Right hindlimb (tissue), 1 donor: ENCODE data around the gene SLC2A6.

ENCODE experiments used
- DNase-seq: peaks from one replicate; pipeline ENCODE4 v3.0.0-alpha.2; 2018

The SLC2A6 gene, protein sequence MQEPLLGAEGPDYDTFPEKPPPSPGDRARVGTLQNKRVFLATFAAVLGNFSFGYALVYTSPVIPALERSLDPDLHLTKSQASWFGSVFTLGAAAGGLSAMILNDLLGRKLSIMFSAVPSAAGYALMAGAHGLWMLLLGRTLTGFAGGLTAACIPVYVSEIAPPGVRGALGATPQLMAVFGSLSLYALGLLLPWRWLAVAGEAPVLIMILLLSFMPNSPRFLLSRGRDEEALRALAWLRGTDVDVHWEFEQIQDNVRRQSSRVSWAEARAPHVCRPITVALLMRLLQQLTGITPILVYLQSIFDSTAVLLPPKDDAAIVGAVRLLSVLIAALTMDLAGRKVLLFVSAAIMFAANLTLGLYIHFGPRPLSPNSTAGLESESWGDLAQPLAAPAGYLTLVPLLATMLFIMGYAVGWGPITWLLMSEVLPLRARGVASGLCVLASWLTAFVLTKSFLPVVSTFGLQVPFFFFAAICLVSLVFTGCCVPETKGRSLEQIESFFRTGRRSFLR

DNA sequence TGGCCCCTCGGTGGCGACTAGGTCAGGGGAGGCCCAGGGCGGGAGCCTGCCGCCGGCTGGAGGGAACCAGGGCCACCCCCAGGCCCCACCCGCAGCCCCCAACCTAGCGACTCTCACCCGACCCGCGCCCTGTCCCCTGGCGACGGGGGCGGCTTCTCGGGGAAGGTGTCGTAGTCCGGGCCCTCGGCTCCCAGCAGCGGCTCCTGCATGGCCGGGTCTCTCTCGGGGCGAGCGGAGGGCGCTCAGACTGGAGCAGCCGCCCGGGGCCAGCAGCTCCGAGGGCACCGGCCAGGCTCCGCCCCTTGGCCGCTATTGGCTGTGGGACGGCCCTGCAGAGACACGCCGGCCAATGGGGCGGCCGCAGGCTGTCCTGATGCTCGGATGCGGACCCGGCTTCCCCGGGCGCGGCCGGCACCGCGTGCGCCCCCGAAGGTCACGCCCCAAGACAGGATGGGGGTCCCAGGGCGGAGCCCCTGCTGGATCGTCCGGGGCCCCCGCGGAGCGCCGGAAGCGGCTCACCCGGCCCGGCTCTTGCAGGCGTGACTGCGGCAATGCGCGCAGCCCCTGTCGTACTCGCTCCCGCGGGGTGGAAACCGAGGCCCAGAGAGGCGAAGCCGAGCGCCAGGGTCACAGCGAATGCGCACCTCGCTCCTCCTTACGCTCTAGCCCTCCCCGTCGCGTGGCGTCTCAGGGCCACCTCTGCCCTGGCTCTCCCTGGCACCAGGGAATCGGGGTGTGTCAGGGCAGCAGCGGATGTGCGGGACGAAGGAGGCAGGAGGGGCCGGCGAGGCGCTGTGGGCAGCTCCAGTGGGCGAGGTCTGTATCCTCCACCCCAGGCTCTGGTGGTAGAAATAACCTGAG lies at the start of gene SLC2A6:
TSS of gene SLC2A6 (minus strand) at position 249 of the 861 bp plus-strand sequence. CDS start at position 209, 40 bp downstream.
- peak; percentile 86 for DNase-seq

DNA sequence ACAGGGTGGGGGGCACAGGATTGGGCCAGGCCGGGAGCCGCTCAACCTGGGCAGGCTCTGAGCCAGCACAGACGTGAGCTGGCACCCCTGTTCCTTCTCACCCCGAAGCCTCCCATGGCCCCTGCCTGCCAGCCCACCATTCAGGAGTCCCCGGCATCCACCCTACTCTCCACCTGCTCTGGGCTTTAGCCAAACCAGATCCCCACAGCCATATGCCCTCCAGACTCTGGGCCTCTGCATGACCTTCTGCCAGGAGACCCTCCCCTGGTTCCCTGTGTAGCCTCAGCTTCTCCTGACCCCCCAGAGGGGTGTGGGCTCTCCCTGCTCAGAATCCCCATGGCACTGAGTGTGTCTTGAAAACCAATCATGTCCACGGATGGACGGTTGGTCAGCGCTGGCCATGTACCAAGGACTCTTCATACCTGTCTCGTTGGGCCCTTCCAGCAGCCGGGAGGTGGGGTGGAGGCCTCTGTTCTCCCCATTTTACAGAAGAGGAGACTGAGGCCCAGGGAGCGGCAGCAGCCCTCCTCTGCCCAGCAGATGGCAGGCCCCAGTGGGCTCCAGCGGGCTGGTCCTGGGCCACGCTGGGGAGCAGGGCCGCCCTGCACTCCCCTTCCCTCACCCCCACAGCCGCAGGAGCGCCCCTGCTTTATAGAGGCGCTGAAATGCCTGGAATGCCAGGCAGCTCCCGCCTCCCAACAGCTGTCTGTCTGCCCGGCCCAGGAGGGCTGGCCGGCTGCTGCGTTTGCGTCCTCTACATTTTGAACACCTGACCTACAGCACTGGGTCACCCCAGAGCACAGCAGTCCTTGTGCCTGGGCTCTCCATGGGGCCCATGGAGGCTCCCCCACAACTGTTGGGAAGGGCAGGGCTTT lies 49.3 kb upstream of the SLC2A6 start:
- peak; percentile 60 for DNase-seq

DNA sequence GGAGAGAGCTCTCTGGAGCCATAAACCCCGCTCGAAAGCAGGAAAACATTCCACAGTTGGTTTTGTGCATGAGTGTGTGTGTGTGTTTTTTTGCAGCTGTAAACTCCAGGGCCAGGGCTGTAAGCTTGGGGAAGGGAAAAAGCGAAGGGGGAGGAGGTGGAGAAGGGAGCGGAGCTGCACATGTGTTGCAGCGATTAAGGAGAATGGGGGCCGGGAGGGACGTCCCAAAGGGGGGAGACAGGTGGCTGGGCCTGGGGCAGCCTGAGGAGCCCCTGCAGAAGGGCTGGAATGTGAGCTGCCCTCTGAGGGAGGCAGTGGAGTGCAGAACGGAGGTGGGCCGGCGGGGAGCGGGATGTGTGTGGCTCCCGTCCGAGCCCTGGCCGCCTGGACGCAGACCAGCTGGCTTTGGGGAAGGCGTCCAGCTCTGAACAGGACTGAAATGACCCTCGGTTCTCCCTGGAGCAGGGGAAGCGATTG lies 48.6 kb upstream of the SLC2A6 start:
- DNase-seq: peak; percentile 89

DNA sequence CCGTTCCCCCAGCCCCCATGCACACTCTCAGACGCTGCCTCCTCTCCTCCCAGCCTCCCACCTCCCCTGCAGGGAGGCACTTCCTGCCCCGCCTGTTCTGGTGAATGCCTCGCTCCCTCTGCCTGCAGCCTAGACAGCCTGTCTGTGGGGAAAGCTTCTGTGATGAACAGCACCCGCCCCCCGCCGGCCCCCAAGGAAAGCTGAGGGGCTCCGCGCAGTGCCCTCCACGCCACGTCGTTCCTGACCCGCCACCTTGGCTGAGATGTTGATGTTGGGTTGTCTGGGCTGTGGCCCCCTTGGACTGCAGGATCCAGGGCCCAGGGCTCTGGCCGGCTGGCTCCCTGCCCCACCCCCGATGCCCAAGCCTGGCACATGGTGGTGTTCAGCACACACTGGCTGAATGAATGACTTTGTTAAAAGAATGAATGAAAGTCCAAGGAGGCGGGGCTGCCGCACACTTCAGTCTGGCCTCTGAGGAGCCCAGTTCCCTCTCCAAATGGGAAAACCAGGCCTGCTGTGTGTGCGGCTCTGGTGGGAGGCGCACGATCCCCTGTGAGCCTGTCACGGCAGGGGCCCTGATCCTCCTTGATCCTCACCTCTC lies 47.9 kb upstream of the SLC2A6 start:
- DNase-seq: no peak

DNA sequence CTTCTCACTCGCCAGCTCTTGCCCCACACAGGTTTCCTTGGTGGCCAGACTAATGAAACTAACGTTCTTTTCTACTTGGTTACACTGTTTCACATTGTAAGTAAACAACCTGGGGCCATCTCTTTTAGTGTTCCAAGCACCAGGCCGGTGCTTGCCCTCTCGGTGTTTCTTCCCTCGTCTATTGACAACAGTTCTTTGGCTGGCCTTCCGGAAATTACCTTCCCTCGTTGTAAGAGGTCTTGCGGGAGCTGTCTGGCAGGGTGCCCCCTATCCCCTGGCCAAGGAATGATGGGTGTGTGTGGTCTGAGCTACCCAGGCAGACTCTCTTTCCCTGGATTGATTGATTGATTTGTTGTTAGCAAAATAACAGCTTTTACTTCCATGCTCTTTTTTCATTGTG lies 46.8 kb upstream of the SLC2A6 start:
- no peak for DNase-seq

DNA sequence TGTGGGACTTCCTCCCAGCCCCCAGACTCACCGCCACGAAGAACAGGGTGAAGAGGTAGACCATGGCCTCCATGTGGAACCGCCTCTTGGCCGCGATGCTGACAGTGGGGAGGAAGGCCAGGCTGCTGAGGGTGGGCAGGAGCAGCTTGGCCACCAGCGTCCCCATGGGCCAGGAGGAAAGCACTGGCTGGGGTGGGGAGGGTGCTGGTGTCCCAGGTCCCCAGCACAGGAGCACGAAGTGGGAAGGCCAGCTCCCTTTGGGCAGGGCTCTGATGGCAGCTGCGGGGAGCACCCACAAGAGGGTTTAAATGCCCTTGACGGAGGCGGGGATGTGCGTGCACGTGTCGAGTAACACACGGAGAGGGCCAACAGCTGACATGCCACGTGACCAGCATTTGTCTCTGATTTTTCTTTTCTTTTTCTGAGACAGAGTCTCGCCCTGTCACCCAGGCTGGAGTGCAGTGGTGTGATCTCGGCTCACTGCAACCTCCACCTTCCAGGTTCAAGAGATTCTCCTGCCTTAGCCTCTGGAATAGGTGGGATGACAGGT lies 45.9 kb upstream of the SLC2A6 start, which contains the start of gene MYMK:
TSS of gene MYMK (minus strand) at position 281 of the 550 bp plus-strand sequence. CDS start at position 166, 115 bp downstream.
- no peak for DNase-seq

DNA sequence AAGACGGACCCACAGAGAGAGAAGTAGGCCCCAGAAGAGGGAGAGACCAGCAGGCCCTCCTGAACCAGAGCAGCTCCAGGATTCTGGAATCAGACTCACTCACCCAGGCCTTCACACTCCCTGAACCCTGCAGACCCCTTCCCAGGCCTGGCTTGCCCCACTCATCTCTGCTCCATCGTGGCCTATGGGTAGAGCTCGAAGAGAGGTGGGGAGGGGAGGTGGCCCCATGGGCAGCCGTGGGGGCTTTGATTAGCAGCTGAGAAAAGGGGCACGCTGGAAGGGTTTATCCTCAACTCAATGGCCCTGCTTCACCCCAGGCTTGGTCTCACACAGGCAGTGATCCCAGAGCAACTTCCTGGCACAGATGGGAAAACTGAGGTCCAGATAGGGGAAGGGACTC lies 45.2 kb upstream of the SLC2A6 start:
- no peak for DNase-seq

DNA sequence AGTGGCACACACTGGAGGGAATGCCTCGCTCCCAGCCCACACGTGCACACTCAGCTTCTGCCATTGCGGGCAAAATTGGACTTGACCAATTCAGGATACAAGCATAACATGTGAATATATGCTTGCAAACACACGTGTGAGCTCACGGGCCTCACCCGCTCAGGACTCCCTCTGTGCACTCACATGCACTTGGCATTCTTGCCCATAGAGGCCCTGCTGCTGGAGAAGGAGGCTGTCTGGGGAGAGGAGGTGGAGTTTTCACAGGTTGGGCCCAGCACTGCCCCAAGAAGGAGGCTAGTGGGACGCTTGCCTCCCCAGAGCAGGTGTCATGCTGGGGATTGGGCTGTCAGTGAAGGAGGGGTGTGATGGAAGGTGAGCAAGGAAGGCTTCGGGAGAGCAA lies 44.2 kb upstream of the SLC2A6 start:
- DNase-seq: no peak

DNA sequence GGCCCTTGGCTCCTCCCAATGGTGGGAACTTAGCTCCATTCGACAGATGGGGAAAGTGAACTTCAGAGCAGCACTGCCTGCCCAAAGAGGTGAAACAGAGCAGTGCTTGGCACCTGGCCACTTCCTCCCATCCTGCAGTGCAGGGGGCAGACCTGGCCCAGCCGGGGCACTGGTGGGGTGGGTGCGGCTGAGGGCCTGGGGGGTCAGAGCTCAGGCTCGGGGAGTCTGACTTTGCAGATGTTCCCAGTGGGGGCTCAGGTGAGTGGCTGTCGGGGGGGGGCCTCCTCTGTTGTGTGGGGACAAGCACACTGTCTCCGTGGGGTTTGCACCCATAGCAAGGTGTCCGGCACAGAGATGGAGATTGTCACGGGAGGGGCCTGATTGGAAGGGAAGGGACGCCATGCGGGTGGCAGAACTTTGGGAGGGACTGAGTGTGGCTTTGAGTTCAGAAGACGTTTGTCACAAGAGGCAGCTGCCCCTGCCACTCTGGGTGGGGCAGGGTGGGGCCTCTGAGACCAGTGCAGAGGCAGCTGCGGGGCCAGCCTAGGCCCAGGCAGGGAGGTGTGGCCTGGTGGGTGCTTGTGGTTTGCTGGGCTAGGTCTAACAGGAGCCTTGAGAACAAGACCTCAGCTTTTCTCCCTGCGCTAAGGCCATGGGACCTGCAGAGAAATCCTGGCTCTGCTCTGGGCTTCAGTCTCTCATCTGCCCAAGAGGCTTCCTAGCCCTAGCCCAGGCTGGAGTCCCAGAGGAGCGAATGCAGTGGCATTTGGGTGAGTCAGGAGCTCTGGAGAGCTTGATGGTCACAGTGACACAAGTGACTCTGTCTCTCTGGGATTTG lies 43.4 kb upstream of the SLC2A6 start:
- peak; percentile 70 for DNase-seq

DNA sequence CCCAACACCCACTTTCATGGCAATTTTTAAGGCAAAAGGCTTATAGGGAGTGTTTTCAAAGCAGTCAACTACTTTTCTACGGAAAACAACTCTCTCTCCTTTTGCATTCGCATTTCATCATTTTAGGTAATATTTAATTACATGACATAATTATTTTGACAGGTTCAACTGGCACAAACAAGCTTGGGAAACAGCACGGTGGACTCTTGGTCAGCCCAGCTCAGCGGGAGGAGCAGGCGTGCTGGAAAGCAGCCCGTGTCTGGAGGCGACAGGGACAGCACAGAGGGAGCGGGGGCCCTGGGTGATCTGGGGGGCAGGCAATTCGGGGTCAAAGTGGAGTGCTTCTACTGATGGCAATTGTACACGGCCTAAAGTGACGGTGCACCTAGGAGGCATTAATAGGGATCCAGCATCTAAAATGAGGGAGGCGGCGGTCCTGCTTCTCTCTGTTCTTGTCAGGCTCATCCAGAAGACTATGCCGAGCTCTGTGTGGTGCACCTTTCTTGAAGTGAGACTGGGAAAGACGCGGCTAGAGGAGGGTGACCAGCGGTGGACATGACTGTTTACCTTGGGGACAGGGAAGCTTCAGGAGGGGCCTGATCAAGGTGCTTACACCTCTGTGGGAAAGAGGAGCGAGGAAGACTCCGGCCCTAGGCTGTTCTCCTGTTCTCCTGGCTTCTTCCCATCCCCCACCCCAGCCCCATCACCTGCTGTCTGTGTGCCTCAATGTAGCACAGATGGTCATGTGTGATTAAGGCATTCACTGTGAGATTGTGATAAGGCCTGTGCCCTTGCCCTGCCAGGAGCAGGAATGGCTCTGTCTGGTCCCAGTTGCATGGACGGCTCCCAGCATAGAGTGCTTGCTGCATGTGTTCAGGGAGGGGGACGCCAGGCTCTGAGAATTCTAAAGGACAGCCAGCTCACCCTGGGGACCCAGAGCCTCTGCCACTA lies 42.5 kb upstream of the SLC2A6 start:
- peak; percentile 16 for DNase-seq

DNA sequence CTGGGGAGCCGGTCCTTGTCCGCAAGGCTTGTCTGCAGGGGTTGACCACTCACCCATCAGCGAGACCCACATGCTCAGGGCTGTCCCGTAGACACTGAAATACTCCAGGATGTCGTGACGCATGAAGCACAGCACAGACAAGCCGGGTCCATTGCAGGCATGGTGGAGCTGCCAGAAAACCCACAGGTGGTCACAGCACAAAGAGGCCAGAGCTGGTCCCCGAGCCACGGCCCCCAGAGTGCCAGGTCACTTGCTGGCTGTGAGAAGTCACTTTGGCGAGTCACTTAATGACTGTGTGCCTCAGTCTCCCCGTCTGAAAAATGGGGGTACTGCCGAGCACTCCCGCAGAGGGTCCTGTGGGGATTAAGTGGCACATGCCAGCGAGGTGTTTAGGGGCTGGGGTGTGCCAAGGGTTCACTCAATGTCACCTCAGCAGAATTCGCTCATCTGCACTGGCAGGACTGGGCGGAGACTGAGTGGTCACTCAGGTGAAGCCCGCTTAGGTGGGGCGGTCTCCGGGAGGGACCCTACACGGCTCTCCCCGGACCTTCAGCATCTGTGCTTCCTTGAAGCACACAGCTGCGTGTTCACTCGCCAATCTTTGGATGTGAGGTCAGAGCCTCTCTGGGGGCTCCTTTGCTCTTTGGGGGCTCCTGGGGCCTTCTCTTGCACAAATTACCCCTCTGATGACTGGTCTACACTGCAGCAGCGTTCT lies 41.4 kb upstream of the SLC2A6 start:
- no peak for DNase-seq

DNA sequence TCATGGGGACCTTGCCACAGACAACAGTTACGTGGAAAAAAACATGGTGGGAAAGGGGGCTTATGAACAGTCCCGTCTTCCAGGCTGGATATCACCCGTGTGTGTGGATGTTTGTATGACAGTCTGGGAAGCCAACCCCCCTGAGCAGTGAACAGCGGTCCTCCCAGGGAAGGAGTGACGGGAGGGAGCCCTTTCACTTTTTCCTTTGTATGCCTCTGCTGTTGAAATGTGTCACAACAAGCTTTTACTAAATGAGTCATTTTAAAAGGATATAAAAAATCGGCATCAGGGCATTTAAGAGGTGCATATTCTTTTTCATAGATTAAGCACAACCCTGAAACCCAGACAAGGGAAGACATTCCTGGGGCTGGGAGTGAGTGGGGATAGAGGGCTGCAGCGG lies 40.8 kb upstream of the SLC2A6 start:
- DNase-seq: no peak

DNA sequence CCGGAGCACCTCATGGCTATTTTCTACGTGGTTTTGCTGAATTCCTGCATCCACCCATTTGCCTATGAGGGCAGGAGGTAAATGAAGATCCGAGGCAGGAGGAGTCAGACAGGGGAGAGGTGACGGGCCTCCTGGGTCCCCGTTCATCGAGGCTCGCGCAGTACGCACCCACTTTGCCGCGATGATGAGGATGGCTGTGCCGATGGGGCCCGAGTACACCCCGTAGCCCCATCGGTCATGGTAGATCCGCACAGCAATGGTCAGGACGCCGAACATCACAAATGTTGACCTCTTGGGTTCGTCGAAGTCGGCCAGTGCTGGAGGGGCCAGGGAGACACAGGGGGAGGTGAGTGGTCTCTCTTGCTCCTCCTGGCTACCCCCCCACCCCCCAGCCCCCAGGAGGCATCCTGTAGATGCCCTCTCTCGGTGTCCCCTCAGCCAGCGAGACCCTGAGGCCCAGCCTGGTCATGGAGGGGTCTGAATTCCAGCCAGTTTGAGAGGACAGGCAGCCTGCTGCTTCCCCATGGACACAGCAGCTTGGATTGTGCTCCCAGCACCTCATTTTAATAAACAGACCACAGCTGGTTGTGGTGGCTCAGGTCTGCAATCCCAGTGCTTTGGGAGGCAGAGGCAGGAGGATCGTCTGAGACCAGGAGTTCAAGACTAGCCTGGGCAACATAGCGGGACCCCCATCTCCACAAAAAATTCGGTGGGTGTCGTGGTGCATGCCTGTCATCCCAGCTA lies 40.0 kb upstream of the SLC2A6 start:
- no peak for DNase-seq

DNA sequence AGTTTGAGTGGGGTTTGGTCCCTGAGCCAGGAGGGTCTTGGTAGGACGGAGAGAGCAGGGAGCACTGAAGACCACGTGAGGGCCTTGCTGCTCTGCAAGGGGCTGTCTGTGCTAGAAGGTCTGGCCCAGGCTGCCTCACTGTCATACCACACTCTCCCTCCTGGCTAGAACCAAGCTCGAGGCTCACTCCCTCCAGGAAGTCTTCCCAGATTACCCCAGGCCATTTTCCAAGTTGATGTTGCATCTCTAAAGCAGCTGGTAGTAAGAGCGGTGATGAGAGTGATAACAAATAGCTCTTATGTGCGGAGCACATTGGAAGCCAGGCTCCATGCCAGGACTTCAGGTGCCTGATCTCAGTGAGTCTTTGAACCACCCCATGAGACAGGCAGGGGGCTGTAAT lies 39.3 kb upstream of the SLC2A6 start:
- DNase-seq: no peak

DNA sequence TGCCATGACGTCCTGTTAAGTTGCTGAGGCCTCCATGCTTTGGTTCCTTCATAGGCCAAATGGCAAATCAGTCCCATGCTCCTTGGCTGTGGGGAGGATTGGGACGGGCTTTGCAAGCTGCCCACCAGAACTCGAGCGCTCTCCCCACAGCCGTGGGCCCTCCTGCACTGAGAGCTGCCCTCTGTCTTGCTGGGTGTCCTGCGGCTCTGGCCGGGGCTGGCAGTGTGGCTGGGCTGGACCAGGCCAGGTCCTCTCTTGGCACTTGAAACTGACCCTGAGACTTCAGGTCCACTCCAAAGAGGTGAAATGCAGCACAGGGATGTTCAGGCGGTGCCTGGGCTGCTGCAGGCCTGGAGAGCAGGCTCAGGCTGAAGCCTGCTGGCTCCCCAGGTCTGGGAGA lies 38.8 kb upstream of the SLC2A6 start:
- DNase-seq: no peak

DNA sequence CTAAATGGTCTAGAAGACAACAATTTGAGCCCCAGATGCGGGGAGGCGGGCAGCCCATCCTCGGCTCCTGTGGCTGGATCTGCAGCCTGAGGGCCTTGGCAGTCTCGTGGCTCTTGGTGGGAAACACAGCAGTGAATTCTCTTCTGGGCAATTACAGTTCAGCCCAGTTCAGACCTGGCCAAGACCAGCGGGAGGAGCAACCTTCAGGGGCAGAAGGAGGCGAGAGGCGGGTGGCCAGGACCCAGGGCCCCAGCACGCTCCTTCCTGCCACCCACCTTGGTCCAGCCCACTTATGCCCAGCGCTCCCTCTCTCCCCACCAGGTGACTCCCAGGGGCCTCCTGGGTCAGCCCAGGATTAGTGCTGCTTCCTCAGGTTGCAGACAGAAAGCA lies 38.1 kb upstream of the SLC2A6 start:
- DNase-seq: peak; percentile 12

DNA sequence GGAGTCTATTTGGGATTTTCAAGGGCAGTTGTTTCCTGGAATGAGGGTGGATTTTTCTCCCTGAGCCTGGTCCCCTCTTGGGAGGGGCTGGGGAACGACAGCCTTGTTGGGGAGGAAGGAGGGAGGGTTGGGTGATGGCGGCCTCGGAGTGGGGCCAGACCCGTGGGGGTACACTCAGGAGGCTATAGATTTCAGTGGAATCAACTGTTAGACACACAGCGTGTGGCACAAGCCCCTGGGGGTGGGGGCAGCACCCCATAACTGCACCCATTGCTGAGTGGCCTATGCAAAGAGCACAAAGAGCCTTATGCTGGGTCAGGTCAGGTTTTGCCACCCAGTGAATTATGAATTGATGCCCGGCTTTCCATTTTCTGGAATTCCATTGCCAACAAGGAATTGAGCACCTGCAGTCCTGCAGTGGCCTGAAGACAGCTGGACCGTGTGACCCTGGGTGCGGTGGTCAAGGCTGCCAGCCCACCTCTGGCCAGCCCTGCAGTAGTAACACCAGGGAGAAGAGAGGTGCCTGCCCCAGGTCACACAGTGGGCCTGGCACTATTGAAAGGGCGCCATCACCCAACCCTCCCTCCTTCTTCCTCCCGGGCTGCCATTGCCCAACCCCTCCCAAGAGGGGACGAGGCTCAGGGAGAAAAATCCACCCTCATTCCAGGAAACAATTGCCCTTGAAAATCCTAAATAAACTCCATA lies 37.5 kb upstream of the SLC2A6 start:
- DNase-seq: peak; percentile 15
